ENCODE measurements around the gene DNAJB12.

Gene DNAJB12

GRCh38 chr10:72321248-72322029, 33.3 kb downstream of the DNAJB12 start:
- Mint-ChIP-seq H3K4me1 (peaks cover 51 to 78% of the 10 kb centered on the region in 2 donors), H3K9me3 (peaks cover 0 to under 1% of the 10 kb centered on the region in 2 donors), H3K27me3 (no peaks in the 10 kb centered on the region), H3K4me3 (peak overlapping the region; percentile 80 to 85), H3K27ac (peak overlapping the region; percentile 100), H3K36me3 (no peaks in the 10 kb centered on the region)
- no peak for DNase-seq
- no peak for ATAC-seq (replicated peaks)

GRCh38 chr10:72320676-72321247, 34.0 kb downstream of the DNAJB12 start:
- peak overlapping the region; percentile 80 to 85 for H3K4me3 Mint-ChIP-seq
- H3K36me3 Mint-ChIP-seq = no peaks in the 10 kb centered on the region
- H3K27me3 Mint-ChIP-seq = no peaks in the 10 kb centered on the region
- peaks cover 56 to 84% of the 10 kb centered on the region in 2 donors for H3K4me1 Mint-ChIP-seq
- peak; percentile 81 to 82 for ATAC-seq (replicated peaks)
- H3K9me3 Mint-ChIP-seq = no peaks in the 10 kb centered on the region
- H3K27ac Mint-ChIP-seq = peak overlapping the region; percentile 100
- peak; percentile 93 for DNase-seq

DNA sequence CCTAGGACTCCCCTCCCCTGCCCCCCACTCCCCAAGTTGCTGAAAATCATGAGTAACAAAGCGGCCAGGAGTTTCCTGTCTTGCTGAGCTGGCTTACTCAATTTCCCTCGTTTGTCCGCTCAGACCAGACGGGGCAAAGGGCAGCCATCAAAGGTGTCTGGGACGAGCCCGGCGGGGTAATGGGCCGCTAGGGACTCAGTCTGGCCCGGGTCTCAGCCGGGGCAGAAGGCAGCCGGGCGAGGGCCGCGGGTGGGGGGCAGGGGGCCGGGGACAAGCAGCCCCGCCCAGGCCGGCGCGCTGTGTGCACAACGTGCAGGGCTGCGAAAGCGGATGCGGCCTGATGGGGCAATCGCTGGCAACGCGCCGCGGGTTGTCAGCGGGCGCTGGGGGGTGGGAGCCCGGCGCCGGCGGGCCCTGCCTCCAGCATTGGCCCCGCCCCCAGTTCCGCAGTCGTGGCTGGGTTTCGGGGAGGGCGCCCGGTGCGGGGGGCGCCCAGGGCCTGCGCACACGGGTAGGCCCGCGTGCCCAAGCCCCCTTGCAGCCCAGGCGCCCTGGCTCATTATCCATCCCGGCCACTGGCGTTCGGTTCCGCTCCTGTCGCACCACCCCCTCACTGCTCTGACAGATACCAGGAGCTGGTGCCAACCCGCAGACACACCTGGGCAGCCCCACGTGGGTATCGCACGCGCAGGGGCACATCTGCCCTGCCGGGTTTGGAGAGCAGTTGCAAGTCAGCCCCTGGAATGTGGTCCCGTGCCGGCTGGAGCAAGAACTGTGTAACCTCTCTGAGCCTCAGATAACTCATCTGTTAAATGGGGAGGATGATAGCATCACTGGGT, 35.1 kb downstream of the DNAJB12 start:
- peak overlapping the region; percentile 100 for H3K27ac Mint-ChIP-seq
- no peaks in the 10 kb centered on the region for H3K36me3 Mint-ChIP-seq
- peak; percentile 62 to 69 for ATAC-seq (replicated peaks)
- no peaks in the 10 kb centered on the region for H3K9me3 Mint-ChIP-seq
- no peaks in the 10 kb centered on the region for H3K27me3 Mint-ChIP-seq
- DNase-seq = peak; percentile 90
- peak overlapping the region; percentile 80 to 83 for H3K4me3 Mint-ChIP-seq
- peaks cover 57 to 84% of the 10 kb centered on the region in 2 donors for H3K4me1 Mint-ChIP-seq

DNA sequence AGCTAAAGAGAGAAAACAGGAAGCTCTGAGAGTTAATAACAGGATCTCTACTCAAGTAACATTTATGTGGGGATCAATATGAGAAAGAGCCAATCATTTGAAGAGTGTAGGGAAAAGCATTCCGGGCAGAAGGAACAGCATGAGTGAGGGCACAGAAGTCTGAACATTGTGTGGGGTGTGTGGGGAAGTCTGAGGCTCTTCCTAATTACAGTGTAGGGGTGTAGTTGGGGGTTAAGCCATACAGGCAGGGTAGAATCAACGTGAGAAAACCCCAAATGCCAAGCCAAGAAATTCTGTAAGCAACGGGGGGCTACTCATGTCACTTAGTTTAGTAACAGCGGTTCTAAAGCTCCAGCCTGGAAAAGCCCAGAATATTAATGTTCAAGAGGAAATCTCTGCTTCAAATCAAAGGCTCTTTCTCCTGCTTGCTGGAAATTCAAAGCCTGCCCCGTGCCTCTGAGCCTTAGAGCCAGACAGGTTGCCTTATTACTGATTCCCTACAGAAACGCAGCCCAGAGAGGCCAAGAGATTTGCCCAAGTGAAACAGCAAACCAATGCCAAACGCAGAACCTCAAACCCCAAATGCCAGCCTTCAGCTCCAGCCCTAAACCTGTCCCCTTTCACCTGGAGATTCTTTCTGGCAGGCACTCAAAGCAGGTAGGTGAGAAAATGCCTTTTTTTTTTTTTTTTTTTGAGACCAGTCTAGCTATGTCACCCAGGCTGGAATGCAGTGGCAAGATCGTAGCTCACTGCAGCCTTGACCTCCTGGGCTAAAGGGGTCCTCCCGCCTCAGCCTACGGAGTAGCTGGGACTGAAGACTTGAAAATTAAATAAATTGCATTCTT, 36.1 kb downstream of the DNAJB12 start:
- no peaks in the 10 kb centered on the region for H3K36me3 Mint-ChIP-seq
- H3K27me3 Mint-ChIP-seq = no peaks in the 10 kb centered on the region
- DNase-seq = no peak
- peak overlapping the region; percentile 94 for H3K27ac Mint-ChIP-seq
- peak overlapping the region; percentile 73 to 78 for H3K4me3 Mint-ChIP-seq
- H3K9me3 Mint-ChIP-seq = no peaks in the 10 kb centered on the region
- peaks cover 49 to 74% of the 10 kb centered on the region in 2 donors for H3K4me1 Mint-ChIP-seq
- no peak for ATAC-seq (replicated peaks)

DNA sequence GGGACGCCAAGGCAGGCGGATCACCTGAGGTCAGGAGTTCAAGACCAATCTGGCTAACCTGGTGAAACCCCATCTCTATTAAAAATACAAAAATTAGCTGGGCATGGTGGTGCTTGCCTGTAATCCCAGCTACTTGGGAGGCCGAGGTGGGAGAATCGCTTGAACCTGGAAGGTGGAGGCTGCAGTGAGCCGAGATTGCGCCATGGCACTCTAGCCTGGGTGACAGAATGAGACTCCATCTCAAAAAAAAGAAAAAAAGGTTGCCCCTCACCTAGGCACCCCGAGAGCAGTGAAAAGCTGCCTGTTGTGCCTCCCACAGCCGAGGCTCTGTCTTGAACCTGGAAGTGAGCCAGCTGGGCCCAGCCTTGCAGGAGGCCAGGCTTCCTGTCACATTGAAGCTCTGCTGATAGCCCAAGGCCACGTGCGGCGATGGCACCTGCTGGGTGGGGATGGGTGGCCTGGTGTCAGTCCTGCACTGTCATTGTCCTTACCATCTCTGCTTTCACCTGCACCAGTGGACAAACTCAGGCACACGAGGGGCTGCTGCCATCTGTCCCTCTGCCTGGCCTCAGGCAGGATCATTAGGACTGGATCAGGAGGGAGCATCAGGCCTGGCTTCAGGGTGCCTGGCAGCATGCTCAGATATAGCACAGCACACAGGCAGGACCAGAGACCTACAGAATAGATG, 37.8 kb downstream of the DNAJB12 start:
- H3K27ac Mint-ChIP-seq = peak overlapping the region; percentile 31
- no peak for ATAC-seq (replicated peaks)
- no peaks in the 10 kb centered on the region for H3K36me3 Mint-ChIP-seq
- H3K27me3 Mint-ChIP-seq = no peaks in the 10 kb centered on the region
- DNase-seq = no peak
- peaks cover 37 to 57% of the 10 kb centered on the region in 2 donors for H3K4me1 Mint-ChIP-seq
- H3K9me3 Mint-ChIP-seq = no peaks in the 10 kb centered on the region
- no peak overlapping the region for H3K4me3 Mint-ChIP-seq

DNA sequence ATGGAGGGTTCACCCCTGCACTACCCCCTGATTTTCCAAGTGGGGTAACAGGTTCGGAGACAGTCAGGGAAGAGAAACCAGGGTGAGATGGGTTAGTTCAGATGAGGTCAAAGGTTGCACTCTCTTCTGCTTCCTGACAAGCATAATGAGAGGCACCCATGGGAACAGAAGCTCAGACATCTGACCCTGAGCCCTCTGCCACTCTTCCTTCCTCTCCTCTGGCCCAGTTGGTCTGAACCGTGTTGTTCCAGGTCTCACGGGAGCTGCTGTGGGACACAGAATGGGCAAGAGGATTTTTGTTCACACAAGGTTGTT, 38.4 kb downstream of the DNAJB12 start:
- DNase-seq = no peak
- Mint-ChIP-seq H3K4me3 (no peak overlapping the region), H3K27me3 (no peaks in the 10 kb centered on the region), H3K9me3 (no peaks in the 10 kb centered on the region), H3K36me3 (no peaks in the 10 kb centered on the region), H3K4me1 (peaks cover 34 to 51% of the 10 kb centered on the region in 2 donors), H3K27ac (no peak overlapping the region)
- ATAC-seq (replicated peaks) = no peak

- DNase-seq (no peak), ATAC-seq (replicated peaks) (no peak)
- H3K27me3 Mint-ChIP-seq = no peaks in the 10 kb centered on the region
- no peak overlapping the region for H3K4me3 Mint-ChIP-seq
- no peaks in the 10 kb centered on the region for H3K9me3 Mint-ChIP-seq
- H3K27ac Mint-ChIP-seq = peak overlapping the region; percentile 53
- H3K36me3 Mint-ChIP-seq = no peaks in the 10 kb centered on the region
- H3K4me1 Mint-ChIP-seq = peaks cover 32 to 46% of the 10 kb centered on the region in 2 donors
Measured at GRCh38 chr10:72315611-72316385, 38.9 kb downstream of the DNAJB12 start.

DNA sequence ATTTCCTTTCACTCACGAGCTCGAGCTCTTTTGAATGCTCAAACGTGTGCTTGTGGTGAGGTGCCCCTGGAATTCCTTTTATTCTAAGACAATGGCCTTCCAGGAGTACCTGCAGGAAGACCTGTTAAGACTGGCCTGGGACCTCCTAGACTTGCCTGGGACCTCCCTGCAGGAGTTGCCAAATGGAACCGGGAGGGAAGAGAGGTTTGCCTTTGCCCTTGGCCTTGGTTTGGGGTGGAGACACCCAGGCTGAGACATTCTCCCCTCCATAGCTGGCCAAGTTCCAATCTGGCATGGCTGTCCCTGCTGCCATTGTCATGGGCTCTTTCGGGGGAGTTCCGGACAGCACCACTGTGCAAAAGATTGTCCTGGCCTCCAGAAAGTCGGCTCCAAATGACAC, 39.7 kb downstream of the DNAJB12 start:
- no peaks in the 10 kb centered on the region for H3K9me3 Mint-ChIP-seq

GRCh38 chr10:72314263-72314662, 40.5 kb downstream of the DNAJB12 start:
- Mint-ChIP-seq H3K36me3 (no peaks in the 10 kb centered on the region), H3K27ac (no peak overlapping the region), H3K4me3 (no peak overlapping the region), H3K4me1 (peaks cover 34 to 50% of the 10 kb centered on the region in 2 donors), H3K9me3 (no peaks in the 10 kb centered on the region), H3K27me3 (no peaks in the 10 kb centered on the region)
- DNase-seq (no peak), ATAC-seq (replicated peaks) (no peak)

More for the DNA sequence above, 39.7 kb downstream of the DNAJB12 start:
- Mint-ChIP-seq H3K36me3 (no peaks in the 10 kb centered on the region), H3K4me1 (peaks cover 31 to 46% of the 10 kb centered on the region in 2 donors), H3K27me3 (no peaks in the 10 kb centered on the region), H3K4me3 (no peak overlapping the region), H3K27ac (no peak overlapping the region)
- no peak for DNase-seq
- ATAC-seq (replicated peaks) = no peak

DNA sequence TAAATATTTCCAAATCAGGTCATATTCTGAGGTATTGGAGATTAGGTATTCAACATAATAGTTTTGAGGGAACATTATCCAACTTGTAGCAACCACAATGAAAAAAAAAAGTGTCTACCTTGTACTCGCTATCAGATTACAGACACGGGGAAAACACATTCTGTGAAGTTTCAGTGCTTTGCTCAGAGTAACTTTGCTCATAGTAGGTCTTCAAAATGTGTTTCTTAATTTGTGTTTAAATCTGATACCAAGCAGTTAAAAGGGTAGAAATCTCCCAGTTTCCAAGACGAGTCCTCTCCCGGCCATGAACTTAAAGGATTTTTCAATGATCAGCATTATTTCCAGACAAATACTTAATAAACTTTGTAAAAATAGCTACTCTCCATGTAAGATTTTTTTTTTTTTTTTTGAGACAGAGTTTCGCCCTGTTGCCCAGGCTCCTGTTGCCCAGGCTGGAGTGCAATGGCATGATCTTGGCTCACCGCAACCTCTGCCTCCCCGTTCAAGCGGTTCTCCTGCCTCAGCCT, 41.8 kb downstream of the DNAJB12 start:
- Mint-ChIP-seq H3K9me3 (no peaks in the 10 kb centered on the region), H3K27me3 (no peaks in the 10 kb centered on the region), H3K4me1 (peaks cover 36 to 48% of the 10 kb centered on the region in 2 donors), H3K27ac (no peak overlapping the region), H3K4me3 (no peak overlapping the region), H3K36me3 (no peaks in the 10 kb centered on the region)
- ATAC-seq (replicated peaks) (no peak), DNase-seq (no peak)

DNA sequence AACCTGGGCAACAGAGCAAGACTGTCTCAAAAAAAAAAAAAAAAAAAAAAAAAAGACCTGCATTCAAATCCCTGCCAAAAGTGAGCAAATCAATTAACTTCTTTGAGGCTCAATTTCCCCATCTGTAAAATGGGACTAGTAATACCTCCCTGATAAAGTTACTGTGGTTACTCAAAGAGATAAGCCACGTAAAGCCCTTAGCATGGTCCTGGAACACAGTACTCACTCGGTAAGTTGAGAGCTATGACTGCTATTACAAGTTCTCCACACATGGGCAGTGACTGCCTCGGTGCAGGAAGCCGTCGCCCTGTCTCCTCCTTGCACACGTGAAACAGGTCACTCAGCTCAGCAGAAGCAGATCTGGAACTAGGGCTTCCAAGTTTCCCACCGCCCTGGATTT, 43.1 kb downstream of the DNAJB12 start:
- H3K4me1 Mint-ChIP-seq = peaks cover 31 to 44% of the 10 kb centered on the region in 2 donors
- DNase-seq (no peak), ATAC-seq (replicated peaks) (peak in 1 of 2 donors; percentile 31)
- no peak overlapping the region for H3K27ac Mint-ChIP-seq
- no peaks in the 10 kb centered on the region for H3K27me3 Mint-ChIP-seq
- no peaks in the 10 kb centered on the region for H3K36me3 Mint-ChIP-seq
- no peak overlapping the region for H3K4me3 Mint-ChIP-seq
- no peaks in the 10 kb centered on the region for H3K9me3 Mint-ChIP-seq

DNA sequence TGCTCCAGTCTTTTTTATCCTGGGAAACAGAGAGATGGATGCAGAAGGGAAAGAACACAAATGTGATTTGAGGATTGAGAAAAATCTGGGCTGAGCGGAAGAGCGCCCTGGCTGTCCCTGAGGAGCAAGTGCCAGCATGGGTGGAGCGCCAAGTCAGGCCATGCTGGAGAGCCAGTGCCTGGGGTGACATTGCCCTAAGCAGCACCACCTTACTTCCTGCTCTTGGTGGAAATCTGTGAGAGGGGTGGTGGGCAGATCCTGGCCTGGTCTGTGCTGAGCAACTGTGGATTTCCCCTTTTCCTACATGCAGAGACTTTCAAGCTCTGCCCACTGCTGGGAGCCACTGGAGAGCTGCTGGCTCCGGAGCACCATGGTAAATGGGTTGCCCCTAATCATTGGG, 44.1 kb downstream of the DNAJB12 start:
- peaks cover 28 to 44% of the 10 kb centered on the region in 2 donors for H3K4me1 Mint-ChIP-seq
- H3K27ac Mint-ChIP-seq = peak overlapping the region; percentile 33
- no peak overlapping the region for H3K4me3 Mint-ChIP-seq
- DNase-seq (no peak), ATAC-seq (replicated peaks) (no peak)
- H3K27me3 Mint-ChIP-seq = no peaks in the 10 kb centered on the region
- H3K9me3 Mint-ChIP-seq = no peaks in the 10 kb centered on the region
- no peaks in the 10 kb centered on the region for H3K36me3 Mint-ChIP-seq

DNA sequence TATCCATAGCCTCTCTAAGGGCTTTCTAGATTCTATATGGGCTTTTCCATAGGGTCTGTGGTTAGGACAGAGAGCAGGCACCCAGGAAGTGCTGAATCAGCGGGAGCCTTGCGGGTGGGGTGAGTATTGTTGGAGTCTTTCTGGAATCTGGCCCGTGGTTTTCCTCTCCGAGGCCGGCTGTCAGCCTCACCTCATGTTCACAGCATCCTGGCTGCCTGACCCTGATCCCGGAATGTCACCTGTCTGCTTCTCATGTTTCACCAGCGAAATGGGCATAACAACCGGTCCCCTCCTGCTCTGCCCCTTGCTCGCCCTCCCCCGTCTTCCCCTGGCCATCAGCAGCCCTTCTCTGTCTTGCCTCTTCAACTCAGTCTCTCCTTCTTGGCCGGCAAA, 44.5 kb downstream of the DNAJB12 start:
- no peak for DNase-seq
- H3K4me1 Mint-ChIP-seq = peaks cover 31 to 45% of the 10 kb centered on the region in 2 donors
- H3K27ac Mint-ChIP-seq = peak overlapping the region; percentile 33
- no peaks in the 10 kb centered on the region for H3K9me3 Mint-ChIP-seq
- H3K36me3 Mint-ChIP-seq = no peaks in the 10 kb centered on the region
- H3K4me3 Mint-ChIP-seq = no peak overlapping the region
- no peaks in the 10 kb centered on the region for H3K27me3 Mint-ChIP-seq
- ATAC-seq (replicated peaks) = no peak
